Measurements from ENCODE around the gene RIN1.

GRCh38 chr11:66333896-66334604, 2.2 kb downstream of the RIN1 start:
- TF ChIP-seq YY1 (IDR thresholded peaks at IDR 0.05; ENCODE audit: low read depth) (no peak), CTCF (IDR thresholded peaks at IDR 0.05) (no peak), TAF1 (IDR thresholded peaks at IDR 0.05; ENCODE audit: borderline replicate concordance, low read depth, low read length) (no peak), MAX (IDR thresholded peaks at IDR 0.05; ENCODE audit: low read depth) (no peak), MXI1 (IDR thresholded peaks at IDR 0.05; ENCODE audit: low read depth, low read length) (no peak), PBX3 (IDR thresholded peaks at IDR 0.05) (no peak), CHD2 (IDR thresholded peaks at IDR 0.05; ENCODE audit: low read length, partially characterized antibody) (no peak), RFX5 (IDR thresholded peaks at IDR 0.05; ENCODE audit: low read length) (no peak), RCOR1 (IDR thresholded peaks at IDR 0.05; ENCODE audit: low read length) (no peak), POLR2AphosphoS5 (IDR thresholded peaks at IDR 0.05; ENCODE audit: low read depth, low read length) (no peak), NFIC (IDR thresholded peaks at IDR 0.05; ENCODE audit: borderline replicate concordance) (no peak), REST (IDR thresholded peaks at IDR 0.05; ENCODE audit: low read depth, low read length) (no peak)

Measured in SK-N-SH (cell line).